GM21825 (cell line): ENCODE measurements around the gene MRPL27.

Experiments
- ATAC-seq: cut with Tn5 transposase; IDR thresholded peaks from one replicate; pipeline ENCODE4 v1.9.1; 2021; ENCODE audit warnings: mild to moderate bottlenecking, moderate library complexity; ENCODE audit not compliant: unreplicated experiment

The MRPL27 gene

GRCh38 chr17:50388728-50389127 is 15.7 kb upstream of the MRPL27 start:
- no peak for ATAC-seq

- no peak for ATAC-seq
Observed at GRCh38 chr17:50386510-50386909, 13.5 kb upstream of the MRPL27 start.

GRCh38 chr17:50382931-50383330 is 9.9 kb upstream of the MRPL27 start:
- ATAC-seq: no peak

DNA sequence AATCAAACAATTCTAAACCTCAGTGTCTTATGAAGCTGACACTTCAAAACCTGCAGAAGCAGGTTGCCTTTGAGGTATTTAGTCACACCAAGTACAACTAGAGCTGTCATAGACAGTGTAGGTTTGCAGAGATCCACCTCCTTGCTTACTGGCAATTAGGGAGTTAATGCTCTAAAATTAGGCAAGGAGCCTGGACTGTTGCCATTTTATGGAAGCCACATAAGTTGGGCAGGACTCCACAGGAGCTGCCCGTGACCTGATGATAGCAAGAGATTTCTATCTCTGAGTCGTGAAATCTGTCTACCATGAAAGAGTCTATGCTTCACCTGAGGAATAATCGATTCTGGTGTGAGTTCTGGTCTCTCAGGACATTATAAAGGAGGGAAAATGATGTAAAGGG is 8.9 kb upstream of the MRPL27 start:
- no peak for ATAC-seq

DNA sequence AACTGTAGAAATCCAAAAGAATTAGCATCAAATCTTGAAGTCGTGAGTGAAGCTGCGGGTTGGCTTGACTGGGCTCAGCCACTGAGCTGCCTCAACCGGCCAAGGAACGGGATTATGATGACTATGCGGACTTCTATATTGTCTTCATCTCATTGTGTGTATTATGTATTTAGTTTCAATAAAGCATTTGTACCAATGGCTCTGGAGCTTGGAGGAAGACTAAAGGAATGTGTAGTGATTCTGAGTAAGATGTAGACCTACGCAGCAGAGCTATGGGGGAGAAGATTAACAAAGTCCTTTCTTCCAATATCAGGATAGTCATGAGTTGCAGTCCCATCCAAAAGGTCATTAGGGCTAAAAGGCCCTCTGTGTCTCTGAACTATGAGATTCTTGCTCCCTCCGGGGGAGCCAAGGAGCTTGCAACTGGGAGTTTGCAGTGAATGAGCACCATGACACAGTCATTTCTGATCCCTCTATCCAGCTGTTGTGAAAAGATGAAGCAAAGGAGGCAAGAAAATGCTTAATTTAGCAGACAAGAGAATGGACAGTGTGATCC is 8.4 kb upstream of the MRPL27 start:
- no peak for ATAC-seq

GRCh38 chr17:50380369-50381259 is 7.6 kb upstream of the MRPL27 start:
- ATAC-seq: no peak

DNA sequence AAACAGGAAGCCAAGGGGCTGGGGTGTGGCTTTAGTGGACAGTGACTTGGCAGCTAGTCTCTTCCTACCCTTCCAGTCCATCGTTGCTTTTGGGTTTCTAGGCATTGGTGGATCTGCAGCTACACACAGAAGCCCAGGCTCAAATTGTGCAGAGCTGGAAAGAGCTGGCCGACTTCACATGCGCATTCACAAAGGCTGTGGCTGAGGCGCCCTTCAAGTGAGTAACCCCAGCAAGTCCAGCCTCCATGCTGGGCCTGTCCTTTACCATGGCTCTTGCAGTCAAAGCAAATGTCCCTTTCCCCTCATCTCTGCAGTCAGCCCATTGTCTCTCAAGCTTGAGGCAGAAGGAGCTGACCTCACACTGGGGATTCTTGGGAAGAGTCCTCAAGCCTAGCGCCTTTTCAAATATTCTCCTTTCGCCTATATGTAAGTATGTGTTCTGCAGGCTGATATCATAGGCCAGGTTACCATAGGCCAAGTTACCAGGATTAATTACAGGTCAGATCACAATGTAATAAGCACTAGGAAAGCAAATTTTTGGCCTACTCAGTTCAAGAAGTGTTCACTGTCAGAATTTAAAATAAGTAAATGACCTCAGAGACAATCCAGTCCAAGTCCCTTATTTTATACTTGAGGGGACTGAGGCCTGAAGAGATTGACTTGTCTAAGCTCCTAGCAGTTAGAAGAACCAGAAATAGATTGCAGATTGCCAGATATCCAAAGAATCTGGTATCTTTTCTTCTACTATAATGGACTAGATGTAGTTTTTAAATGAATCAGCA is 6.6 kb upstream of the MRPL27 start:
- ATAC-seq: no peak

DNA sequence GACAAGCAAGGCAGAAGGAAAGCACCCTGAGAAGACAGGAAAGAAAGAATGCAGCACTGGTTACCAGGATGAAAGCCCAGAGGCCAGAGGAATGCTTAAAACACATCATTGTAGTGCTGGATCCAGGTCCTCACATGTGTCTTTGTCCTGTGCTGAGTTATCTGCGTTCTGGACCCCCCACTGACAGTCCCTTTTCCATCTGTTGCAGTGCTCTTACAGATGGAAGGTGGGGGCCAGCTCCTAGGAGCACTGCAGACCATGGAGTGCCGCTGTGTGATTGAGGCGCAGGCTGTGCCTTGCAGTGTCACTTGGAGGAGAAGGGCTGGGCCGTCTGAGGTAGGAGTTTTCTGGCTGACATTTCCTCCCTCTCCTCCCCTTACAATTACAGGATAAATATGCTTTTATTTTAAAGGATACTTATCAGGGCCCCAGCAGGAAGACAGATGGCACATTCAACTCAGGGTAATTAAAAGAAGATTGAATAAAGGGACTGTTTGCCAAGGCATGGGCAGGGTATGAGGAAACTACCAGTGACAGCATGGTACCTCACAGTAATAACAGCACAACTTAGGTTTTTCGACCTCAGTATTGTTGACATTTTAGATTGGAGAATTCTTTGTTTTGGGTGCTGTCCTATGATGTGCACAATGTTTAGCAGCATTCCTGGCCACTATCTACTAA is 3.0 kb upstream of the MRPL27 start:
- no peak for ATAC-seq

- no peak for ATAC-seq
Observed at GRCh38 chr17:50373705-50374104, 721 bp upstream of the MRPL27 start.

DNA sequence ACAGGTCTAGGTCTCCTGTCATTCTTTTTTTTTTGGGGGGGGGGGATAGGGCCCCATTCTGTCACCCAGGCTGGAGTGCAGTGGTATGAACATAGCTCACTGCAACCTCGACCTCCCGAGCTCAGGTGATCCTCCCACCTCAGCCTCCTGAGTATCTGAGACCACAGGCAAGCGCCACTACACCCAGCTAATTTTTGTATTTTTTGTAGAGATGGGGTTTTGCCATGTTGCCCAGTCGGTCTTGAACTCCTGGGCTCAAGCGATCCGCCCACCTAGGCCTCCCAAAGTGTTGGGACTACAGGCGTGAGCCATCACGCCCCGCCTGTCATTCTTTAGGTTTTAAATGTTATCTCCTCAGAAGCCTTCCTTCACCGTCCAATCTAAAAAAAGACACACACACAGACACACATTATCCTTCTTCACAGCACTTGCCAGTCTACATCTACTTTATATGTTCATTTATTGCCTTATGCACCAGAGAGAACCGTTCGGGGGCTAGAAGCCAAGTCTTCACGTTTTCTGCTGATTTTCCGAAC is 694 bp downstream of the MRPL27 start:
- ATAC-seq: no peak

GRCh38 chr17:50371526-50371925 is 1.5 kb downstream of the MRPL27 start:
- no peak for ATAC-seq

DNA sequence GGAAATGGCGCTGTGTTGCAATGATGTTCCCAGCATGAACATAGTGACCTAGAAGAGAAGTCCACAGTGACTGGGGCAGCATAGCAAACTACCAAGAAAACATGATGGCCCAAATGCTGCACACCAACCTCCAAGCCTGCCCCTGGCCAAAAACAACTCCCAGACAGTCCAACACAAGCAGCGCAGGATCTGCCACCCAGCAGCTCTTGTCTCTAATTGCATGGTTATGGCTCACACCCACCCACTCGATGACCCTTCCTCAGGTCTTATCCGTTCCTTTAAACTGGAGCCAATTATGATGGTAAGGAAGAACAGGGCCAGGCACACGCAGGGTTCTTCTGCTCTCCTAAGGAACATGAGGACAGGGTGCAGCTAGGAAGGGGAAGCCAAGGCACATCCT is 2.9 kb downstream of the MRPL27 start:
- ATAC-seq: no peak

DNA sequence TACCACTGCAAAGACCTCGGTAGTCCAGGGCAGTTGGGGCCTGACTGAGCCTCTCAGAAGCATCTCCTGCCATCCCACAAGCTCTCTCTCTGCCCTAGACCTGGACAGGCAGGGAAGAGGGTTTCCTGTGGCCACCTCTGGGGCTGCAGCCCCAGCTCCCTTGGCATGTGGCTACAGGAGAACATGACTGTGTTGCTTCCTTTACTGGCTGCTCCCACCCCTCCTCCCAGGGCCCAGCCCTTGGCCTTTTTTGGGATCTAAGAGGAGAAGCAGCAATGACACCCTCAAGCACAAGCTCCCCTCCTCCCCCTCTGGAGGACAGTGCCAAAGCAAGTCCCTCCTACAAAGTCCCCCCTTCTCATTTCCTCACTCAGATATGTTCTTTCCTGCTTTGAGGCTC is 5.6 kb downstream of the MRPL27 start:
- ATAC-seq: no peak

DNA sequence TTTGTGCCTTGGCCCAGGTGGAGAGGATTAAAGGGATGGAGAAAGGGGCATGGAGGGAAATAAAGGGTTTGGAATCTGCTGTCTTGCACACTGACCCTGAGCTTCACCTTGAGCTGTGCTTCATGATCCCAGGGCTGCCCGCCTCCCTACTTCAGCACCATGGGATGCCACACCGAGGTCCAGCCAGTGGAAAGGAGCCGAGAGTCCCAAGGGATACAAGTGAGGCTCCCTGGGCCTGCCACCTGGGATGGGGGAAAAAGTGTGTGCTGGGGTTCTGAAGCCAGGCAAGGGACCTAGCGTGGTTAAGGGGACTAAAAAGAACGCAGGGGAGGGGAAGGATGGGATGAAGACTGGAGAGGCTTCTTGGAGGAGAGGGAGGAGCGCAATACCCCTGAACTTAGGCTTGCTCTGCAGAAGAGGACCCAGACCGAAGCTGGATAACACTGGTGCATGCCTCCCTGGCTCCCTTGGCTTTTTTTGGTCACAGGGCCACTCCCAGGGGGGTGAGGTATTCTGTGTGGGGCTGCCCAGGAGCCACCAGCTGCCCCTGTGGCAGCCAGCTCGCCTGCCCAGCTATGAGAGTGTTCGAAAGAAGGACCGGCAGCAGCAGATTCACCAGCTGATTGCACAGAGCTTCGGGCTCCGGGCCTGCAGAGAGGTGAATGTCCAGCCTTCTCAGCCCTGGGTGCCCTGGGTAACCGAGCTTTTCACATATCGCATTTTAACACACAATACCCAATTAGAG is 7.2 kb downstream of the MRPL27 start:
- ATAC-seq: no peak

DNA sequence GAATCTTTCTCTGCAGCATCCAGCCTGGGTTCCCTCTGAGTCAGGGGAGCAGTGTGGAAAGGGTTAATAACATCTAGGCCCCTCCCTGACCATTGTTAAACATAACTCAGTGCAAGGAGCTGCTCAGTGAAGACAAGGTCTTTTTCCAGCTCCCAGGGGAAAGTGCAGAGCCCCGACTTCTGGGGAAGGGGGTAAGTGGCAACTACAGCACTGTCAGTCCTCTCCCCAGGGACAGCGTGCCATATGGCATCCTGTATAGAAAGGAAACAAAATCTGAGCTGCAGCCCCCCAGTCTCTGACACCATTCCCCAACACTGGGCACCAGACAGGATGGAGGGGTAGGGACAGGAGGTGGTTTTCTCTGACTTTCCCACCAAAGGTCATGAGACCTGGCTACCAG is 7.8 kb downstream of the MRPL27 start:
- ATAC-seq: no peak

- ATAC-seq: no peak
Observed at GRCh38 chr17:50364715-50365114, 8.3 kb downstream of the MRPL27 start.

- ATAC-seq: no peak
Observed at GRCh38 chr17:50364061-50364458, 8.9 kb downstream of the MRPL27 start.

DNA sequence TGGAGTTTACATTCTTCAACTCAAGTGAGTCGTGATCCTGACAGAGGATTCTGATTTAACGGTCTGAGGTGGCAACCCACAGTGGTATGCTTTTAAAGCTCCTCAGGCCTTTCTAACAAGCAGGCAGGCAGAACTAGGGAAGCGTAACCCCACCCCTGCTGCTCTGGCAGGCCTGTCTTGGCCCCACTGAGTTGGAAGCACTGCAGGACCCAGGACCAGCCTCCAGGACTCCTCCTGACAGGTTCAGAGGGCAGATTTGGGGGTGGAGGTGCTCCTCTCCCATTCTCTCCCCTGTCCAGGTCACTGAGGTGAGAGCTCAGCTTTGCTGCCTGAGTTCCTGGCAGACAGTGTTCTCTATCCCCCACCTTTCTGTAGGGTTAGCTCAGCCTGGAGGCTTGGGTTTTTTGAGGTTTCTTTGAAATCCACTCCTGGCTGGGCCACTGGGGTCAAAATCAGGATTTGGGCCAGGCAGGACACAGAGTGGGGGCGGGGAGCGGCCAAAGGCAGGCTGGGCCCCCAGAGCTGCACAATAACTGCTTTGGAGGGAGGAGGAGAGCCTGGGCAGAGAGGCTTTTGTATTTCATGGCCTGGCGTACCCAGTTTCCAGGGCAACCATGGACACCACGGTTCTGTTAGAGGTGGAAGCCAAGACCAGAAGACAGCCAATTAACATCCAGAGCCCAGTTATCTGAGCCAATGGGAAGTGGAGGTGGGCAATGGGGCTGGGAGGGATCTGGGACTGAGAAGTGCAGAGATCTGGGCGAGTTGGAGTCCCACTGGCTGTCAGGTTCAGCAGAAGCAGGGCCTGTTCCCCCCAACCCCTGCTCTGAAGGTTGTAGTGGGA is 9.5 kb downstream of the MRPL27 start:
- ATAC-seq: no peak

GRCh38 chr17:50362661-50363060 is 10.3 kb downstream of the MRPL27 start:
- no peak for ATAC-seq
